ENCODE results near the gene SETD1A.

The SETD1A gene

GRCh38 chr16:30972872-30973271 lies 15.3 kb downstream of the SETD1A start:
- Histone ChIP-seq H3K4me1 (ENCODE audit: control insufficient read depth, insufficient read depth, low read length) (no peaks in the 10 kb centered on the region), H3K27ac (ENCODE audit: low read depth, low read length) (no peak overlapping the region), H3K4me3 (ENCODE audit: low read depth, low read length) (no peak overlapping the region), H3K9me3 (ENCODE audit: control insufficient read depth, insufficient read depth, low read length) (no peaks in the 10 kb centered on the region), H3K9ac (ENCODE audit: low read depth, low read length) (no peak overlapping the region), H3K27me3 (ENCODE audit: control insufficient read depth, insufficient read depth, low read length) (no peaks in the 10 kb centered on the region), H3K36me3 (ENCODE audit: control insufficient read depth, insufficient read depth, low read length) (peaks cover 82% of the 10 kb centered on the region)

- H3K36me3 ChIP-seq (ENCODE audit: control insufficient read depth, insufficient read depth, low read length) = peaks cover 83% of the 10 kb centered on the region
- H3K27ac ChIP-seq (ENCODE audit: low read depth, low read length) = no peak overlapping the region
- no peaks in the 10 kb centered on the region for H3K9me3 ChIP-seq (ENCODE audit: control insufficient read depth, insufficient read depth, low read length)
- no peak overlapping the region for H3K4me3 ChIP-seq (ENCODE audit: low read depth, low read length)
- no peak overlapping the region for H3K9ac ChIP-seq (ENCODE audit: low read depth, low read length)
- H3K27me3 ChIP-seq (ENCODE audit: control insufficient read depth, insufficient read depth, low read length) = no peaks in the 10 kb centered on the region
- H3K4me1 ChIP-seq (ENCODE audit: control insufficient read depth, insufficient read depth, low read length) = no peaks in the 10 kb centered on the region
These were observed 16.8 kb downstream of the SETD1A start for GRCh38 chr16:30974348-30974747.

GRCh38 chr16:30976486-30976885 lies 18.9 kb downstream of the SETD1A start:
- Histone ChIP-seq H3K36me3 (ENCODE audit: control insufficient read depth, insufficient read depth, low read length) (peaks cover 83% of the 10 kb centered on the region), H3K27ac (ENCODE audit: low read depth, low read length) (no peak overlapping the region), H3K4me1 (ENCODE audit: control insufficient read depth, insufficient read depth, low read length) (no peaks in the 10 kb centered on the region), H3K4me3 (ENCODE audit: low read depth, low read length) (no peak overlapping the region), H3K9ac (ENCODE audit: low read depth, low read length) (no peak overlapping the region), H3K9me3 (ENCODE audit: control insufficient read depth, insufficient read depth, low read length) (no peaks in the 10 kb centered on the region), H3K27me3 (ENCODE audit: control insufficient read depth, insufficient read depth, low read length) (no peaks in the 10 kb centered on the region)

GRCh38 chr16:30977502-30977901 lies 19.9 kb downstream of the SETD1A start:
- Histone ChIP-seq H3K9ac (ENCODE audit: low read depth, low read length) (no peak overlapping the region), H3K36me3 (ENCODE audit: control insufficient read depth, insufficient read depth, low read length) (peaks cover 81% of the 10 kb centered on the region), H3K27ac (ENCODE audit: low read depth, low read length) (no peak overlapping the region), H3K27me3 (ENCODE audit: control insufficient read depth, insufficient read depth, low read length) (no peaks in the 10 kb centered on the region), H3K9me3 (ENCODE audit: control insufficient read depth, insufficient read depth, low read length) (no peaks in the 10 kb centered on the region), H3K4me3 (ENCODE audit: low read depth, low read length) (no peak overlapping the region), H3K4me1 (ENCODE audit: control insufficient read depth, insufficient read depth, low read length) (no peaks in the 10 kb centered on the region)

- Histone ChIP-seq H3K9me3 (ENCODE audit: control insufficient read depth, insufficient read depth, low read length) (no peaks in the 10 kb centered on the region), H3K27me3 (ENCODE audit: control insufficient read depth, insufficient read depth, low read length) (no peaks in the 10 kb centered on the region), H3K9ac (ENCODE audit: low read depth, low read length) (no peak overlapping the region), H3K27ac (ENCODE audit: low read depth, low read length) (no peak overlapping the region), H3K4me1 (ENCODE audit: control insufficient read depth, insufficient read depth, low read length) (no peaks in the 10 kb centered on the region), H3K4me3 (ENCODE audit: low read depth, low read length) (no peak overlapping the region), H3K36me3 (ENCODE audit: control insufficient read depth, insufficient read depth, low read length) (peaks cover 77% of the 10 kb centered on the region)
These were observed 21.8 kb downstream of the SETD1A start for GRCh38 chr16:30979170-30980022.

GRCh38 chr16:30980023-30980371 lies 22.4 kb downstream of the SETD1A start:
- Histone ChIP-seq H3K4me1 (ENCODE audit: control insufficient read depth, insufficient read depth, low read length) (no peaks in the 10 kb centered on the region), H3K9me3 (ENCODE audit: control insufficient read depth, insufficient read depth, low read length) (no peaks in the 10 kb centered on the region), H3K4me3 (ENCODE audit: low read depth, low read length) (no peak overlapping the region), H3K27ac (ENCODE audit: low read depth, low read length) (no peak overlapping the region), H3K9ac (ENCODE audit: low read depth, low read length) (no peak overlapping the region), H3K36me3 (ENCODE audit: control insufficient read depth, insufficient read depth, low read length) (peaks cover 76% of the 10 kb centered on the region), H3K27me3 (ENCODE audit: control insufficient read depth, insufficient read depth, low read length) (no peaks in the 10 kb centered on the region)

- H3K4me1 ChIP-seq (ENCODE audit: control insufficient read depth, insufficient read depth, low read length) = peaks cover under 1% of the 10 kb centered on the region; the same call in 1 of the 2 replicates
- no peaks in the 10 kb centered on the region for H3K9me3 ChIP-seq (ENCODE audit: control insufficient read depth, insufficient read depth, low read length)
- H3K9ac ChIP-seq (ENCODE audit: low read depth, low read length) = no peak overlapping the region
- H3K4me3 ChIP-seq (ENCODE audit: low read depth, low read length) = no peak overlapping the region
- H3K27me3 ChIP-seq (ENCODE audit: control insufficient read depth, insufficient read depth, low read length) = no peaks in the 10 kb centered on the region
- no peak overlapping the region for H3K27ac ChIP-seq (ENCODE audit: low read depth, low read length)
- H3K36me3 ChIP-seq (ENCODE audit: control insufficient read depth, insufficient read depth, low read length) = peaks cover 72% of the 10 kb centered on the region
These were observed 22.9 kb downstream of the SETD1A start for GRCh38 chr16:30980434-30980833.

- Histone ChIP-seq H3K9ac (ENCODE audit: low read depth, low read length) (no peak overlapping the region), H3K9me3 (ENCODE audit: control insufficient read depth, insufficient read depth, low read length) (no peaks in the 10 kb centered on the region), H3K4me3 (ENCODE audit: low read depth, low read length) (no peak overlapping the region), H3K4me1 (ENCODE audit: control insufficient read depth, insufficient read depth, low read length) (peaks cover 3% of the 10 kb centered on the region; the same call in 1 of the 2 replicates), H3K27ac (ENCODE audit: low read depth, low read length) (no peak overlapping the region), H3K27me3 (ENCODE audit: control insufficient read depth, insufficient read depth, low read length) (no peaks in the 10 kb centered on the region), H3K36me3 (ENCODE audit: control insufficient read depth, insufficient read depth, low read length) (peaks cover 67% of the 10 kb centered on the region)
These were observed 23.4 kb downstream of the SETD1A start for GRCh38 chr16:30980959-30981358.

- Histone ChIP-seq H3K9me3 (ENCODE audit: control insufficient read depth, insufficient read depth, low read length) (no peaks in the 10 kb centered on the region), H3K27ac (ENCODE audit: low read depth, low read length) (no peak overlapping the region), H3K27me3 (ENCODE audit: control insufficient read depth, insufficient read depth, low read length) (no peaks in the 10 kb centered on the region), H3K36me3 (ENCODE audit: control insufficient read depth, insufficient read depth, low read length) (peaks cover 51% of the 10 kb centered on the region), H3K9ac (ENCODE audit: low read depth, low read length) (no peak overlapping the region), H3K4me1 (ENCODE audit: control insufficient read depth, insufficient read depth, low read length) (peaks cover 3% of the 10 kb centered on the region; the same call in 1 of the 2 replicates), H3K4me3 (ENCODE audit: low read depth, low read length) (no peak overlapping the region)
These were observed 25.2 kb downstream of the SETD1A start for GRCh38 chr16:30982548-30983288.

GRCh38 chr16:30983289-30983889 lies 25.8 kb downstream of the SETD1A start:
- Histone ChIP-seq H3K9me3 (ENCODE audit: control insufficient read depth, insufficient read depth, low read length) (no peaks in the 10 kb centered on the region), H3K27me3 (ENCODE audit: control insufficient read depth, insufficient read depth, low read length) (no peaks in the 10 kb centered on the region), H3K4me1 (ENCODE audit: control insufficient read depth, insufficient read depth, low read length) (peaks cover 3% of the 10 kb centered on the region; the same call in 1 of the 2 replicates), H3K36me3 (ENCODE audit: control insufficient read depth, insufficient read depth, low read length) (peaks cover 49% of the 10 kb centered on the region), H3K27ac (ENCODE audit: low read depth, low read length) (no peak overlapping the region), H3K9ac (ENCODE audit: low read depth, low read length) (no peak overlapping the region), H3K4me3 (ENCODE audit: low read depth, low read length) (no peak overlapping the region)
